Fibroblast of mammary gland (primary cell): Measurements from ENCODE around the gene PRR16.

Experiments used
- DNase-seq: peaks from one replicate; pipeline ENCODE4 v3.0.0-alpha.2; 2010; ENCODE audit warnings: low read depth
- H3K4me3 ChIP-seq: 2 replicates; pipeline ENCODE4 v1.5.1; 2011; ENCODE audit warnings: low read depth, mild to moderate bottlenecking, low read length, moderate library complexity; ENCODE audit not compliant: control insufficient read depth
- TF ChIP-seq, protein P1 (sequence below): conservative IDR thresholded peaks from 2 replicates; pipeline ENCODE4 v1.5.1; 2011; ENCODE audit warnings: low read depth, low read length, inconsistent platforms; ENCODE audit not compliant: control insufficient read depth, insufficient read depth

Gene PRR16

DNA sequence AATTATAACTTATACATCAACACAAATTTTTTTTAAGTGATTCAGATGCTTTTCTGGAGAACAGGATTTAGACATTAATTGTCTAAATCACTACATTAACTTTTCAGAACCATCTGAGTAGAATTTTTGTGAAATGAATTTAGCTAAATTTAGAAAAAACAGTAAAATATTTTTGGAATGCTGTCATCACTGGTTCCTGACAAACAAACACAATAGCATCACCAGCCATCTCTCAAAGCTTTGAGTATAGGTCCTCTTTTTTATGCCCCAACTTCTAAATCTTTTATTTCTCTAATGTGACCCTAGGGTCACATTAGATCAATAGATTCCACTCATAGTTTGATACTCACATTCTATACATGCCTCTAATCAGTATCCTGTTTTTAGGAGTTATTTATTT is 104.6 kb downstream of the PRR16 start:
- TF ChIP-seq, protein P1, sequence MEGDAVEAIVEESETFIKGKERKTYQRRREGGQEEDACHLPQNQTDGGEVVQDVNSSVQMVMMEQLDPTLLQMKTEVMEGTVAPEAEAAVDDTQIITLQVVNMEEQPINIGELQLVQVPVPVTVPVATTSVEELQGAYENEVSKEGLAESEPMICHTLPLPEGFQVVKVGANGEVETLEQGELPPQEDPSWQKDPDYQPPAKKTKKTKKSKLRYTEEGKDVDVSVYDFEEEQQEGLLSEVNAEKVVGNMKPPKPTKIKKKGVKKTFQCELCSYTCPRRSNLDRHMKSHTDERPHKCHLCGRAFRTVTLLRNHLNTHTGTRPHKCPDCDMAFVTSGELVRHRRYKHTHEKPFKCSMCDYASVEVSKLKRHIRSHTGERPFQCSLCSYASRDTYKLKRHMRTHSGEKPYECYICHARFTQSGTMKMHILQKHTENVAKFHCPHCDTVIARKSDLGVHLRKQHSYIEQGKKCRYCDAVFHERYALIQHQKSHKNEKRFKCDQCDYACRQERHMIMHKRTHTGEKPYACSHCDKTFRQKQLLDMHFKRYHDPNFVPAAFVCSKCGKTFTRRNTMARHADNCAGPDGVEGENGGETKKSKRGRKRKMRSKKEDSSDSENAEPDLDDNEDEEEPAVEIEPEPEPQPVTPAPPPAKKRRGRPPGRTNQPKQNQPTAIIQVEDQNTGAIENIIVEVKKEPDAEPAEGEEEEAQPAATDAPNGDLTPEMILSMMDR = no peak
- DNase-seq = peak; percentile 30
- no peak overlapping the region for H3K4me3 ChIP-seq

DNA sequence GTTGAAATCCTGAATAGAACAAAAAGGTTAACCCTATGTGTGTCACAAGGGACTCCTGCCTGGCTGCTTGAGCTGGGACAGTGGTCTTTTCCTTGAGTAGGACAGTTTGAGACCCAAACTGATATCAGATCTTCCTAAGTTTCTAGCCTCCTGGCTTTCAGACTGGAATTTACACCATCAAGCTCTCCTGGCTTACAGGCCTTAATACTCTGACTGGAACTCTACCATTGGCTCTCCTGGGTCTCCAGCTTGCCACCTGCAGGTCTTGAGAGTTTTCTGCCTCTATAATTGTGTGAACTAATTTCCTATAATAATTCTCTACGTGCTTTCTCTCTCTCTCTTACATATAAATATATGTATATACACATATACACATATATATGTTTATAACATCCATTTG is 112.5 kb downstream of the PRR16 start:
- DNase-seq = no peak
- TF ChIP-seq, protein P1 = no peak
- H3K4me3 ChIP-seq = no peak overlapping the region

DNA sequence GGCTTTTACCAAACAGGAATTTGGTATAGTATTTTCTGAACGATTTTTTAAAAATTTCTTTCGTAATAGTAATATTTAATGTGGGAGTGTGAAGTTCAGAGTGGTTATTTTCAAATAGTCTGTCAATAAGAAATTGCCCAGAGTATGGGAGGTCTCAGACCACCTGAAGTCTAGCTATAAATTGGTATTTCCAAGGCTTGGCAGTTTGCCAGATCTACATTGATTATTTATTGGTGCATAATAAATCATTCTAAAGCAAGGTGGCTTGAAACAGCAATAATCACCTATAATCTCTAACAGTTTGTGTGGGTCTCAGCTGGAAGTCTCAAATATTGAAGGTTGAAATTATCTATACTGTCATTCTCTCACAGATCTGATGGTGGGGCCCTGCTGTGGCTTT is 118.5 kb downstream of the PRR16 start:
- DNase-seq = no peak
- H3K4me3 ChIP-seq = no peak overlapping the region
- TF ChIP-seq, protein P1 = no peak

DNA sequence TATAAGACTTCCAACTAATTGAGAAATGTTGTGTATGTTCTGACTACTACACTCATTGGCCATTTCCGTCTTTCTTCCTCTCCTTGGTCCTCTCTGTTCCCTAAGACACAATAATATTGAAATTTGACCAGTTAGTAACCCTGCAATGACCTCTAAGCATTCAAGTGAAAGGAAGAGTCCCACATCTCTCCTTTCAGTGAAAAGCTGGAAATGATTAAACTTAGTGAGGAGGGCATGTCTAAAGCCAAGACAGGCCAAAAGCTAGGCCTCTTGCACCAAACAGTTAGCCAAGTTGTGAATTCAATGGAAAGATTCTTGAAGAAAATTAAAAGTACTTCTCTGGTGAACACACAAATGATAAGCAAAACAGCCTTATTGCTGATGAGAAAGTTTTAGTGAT is 122.5 kb downstream of the PRR16 start:
- peak; percentile 20 for DNase-seq
- TF ChIP-seq, protein P1 = no peak
- H3K4me3 ChIP-seq = no peak overlapping the region

DNA sequence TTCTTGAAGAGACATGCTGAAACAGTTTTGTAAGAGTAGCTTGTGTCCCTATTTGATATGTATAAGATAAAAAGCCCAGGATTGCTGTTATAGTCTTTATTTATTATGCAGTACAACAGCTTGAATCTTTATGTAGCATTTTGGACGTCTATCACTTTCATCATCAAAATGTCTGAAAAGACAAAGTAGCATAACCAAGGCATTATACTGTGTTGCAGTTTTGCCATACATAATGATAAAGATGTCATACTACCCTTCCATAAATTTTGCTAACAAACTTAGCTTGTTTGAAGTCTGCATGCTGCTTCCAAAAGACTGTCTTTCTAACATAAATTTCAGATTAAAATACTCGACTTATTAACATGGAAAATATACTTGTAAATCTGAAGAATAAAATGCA is 127.8 kb downstream of the PRR16 start:
- TF ChIP-seq, protein P1 = no peak
- DNase-seq = no peak
- H3K4me3 ChIP-seq = no peak overlapping the region

DNA sequence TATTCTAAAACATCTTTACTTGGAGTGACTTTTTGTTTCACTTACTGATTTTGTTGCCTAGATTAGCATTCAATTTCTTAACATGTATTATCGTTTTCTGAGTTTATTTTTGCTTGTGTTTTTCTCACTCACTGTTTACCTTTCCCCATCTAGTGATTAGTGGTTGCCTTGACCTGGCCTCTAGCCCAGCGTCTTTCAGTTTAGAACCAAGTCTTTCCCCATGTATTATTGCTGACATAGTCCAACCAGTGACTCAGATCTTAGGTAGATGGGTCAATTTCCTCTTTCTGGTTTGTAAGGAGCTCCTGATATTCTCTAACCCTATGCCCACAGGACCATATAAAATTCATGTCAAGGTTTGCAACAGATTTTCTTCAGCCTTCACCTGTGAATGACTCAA is 135.5 kb downstream of the PRR16 start:
- TF ChIP-seq, protein P1 = no peak
- H3K4me3 ChIP-seq = no peak overlapping the region
- DNase-seq = peak; percentile 89

DNA sequence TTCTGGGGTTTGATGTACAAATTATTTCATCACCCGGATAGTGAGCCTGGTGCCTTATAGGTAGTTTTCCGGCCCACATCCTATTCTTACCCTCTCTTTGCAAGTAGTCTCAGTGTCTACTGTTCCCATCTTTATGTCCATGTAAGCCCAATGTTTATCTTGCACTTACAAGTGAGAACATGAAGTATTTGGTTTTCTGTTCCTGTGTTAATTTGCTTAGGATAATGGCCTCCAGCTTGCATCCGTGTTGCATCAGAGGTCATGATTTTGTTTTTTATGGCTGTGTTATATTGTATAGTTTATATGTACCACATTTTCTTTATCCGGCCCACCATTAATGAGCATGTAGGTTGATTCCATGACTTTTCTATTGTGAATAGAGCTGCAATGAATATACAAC is 136.5 kb downstream of the PRR16 start:
- DNase-seq = no peak
- TF ChIP-seq, protein P1 = no peak
- no peak overlapping the region for H3K4me3 ChIP-seq
